K562 (cell line): Measurements from ENCODE around the gene UTP25. TPM values are rescaled to one million over a fixed set of nuclear protein-coding genes. Genes with fewer than 3 reads are reported as not detected.

Experiments
- EHMT2 ChIP-seq: fragments of 450-650 bp; IDR thresholded peaks from 2 replicates; pipeline ENCODE4 v1.6.1; 2018; ENCODE audit warnings: antibody characterized with exemption
- MTA3 ChIP-seq: fragments of 450-650 bp; formaldehyde crosslinking; IDR thresholded peaks from 2 replicates; pipeline ENCODE4 v1.6.1; 2017; ENCODE audit warnings: mild to moderate bottlenecking, borderline replicate concordance
- SMAD1 ChIP-seq: fragments of 150-350 bp; IDR thresholded peaks from 2 replicates; pipeline ENCODE4 v1.6.1; 2014; ENCODE audit warnings: low read length, low read depth; ENCODE audit not compliant: partially characterized antibody
- SPI1 ChIP-seq: IDR thresholded peaks from 2 replicates; pipeline ENCODE4 v1.6.1; 2011; ENCODE audit warnings: low read depth, low read length, control low read depth, borderline replicate concordance
- TAF1 ChIP-seq: IDR thresholded peaks from 2 replicates; pipeline ENCODE4 v1.6.1; 2011; ENCODE audit warnings: mild to moderate bottlenecking, low read length, moderate library complexity; ENCODE audit not compliant: insufficient read depth, control insufficient read depth, severe bottlenecking; ENCODE audit errors: extremely low read depth
- polyA plus RNA-seq, 8 experiments: library from polyadenylated mRNA; depleted of rRNA in 4 of 8; stranded (reverse) in 5 of 8; unstranded in 3 of 8; fragments of >200 nt; fragmentation: Nextera tagmentation in 2 of 8; fragmentation: Illumina TruSeq in 1 of 8; extraction: Ambion mirVana in 2 of 8; extraction: Trizol in 1 of 8; gene quantifications; 2 replicates each; pipeline versions ENCODE4 v1.2.1 to v1.2.3, GENCODE V29; 2011 to 2014; ENCODE audit warnings: inconsistent platforms in 1 of 8, missing spikeins in 1 of 8
- total RNA-seq, 7 experiments: library from RNA; depleted of rRNA in 6 of 7; stranded (reverse); fragments of >200 nt in 6 of 7; fragmentation: Illumina TruSeq in 2 of 7; extraction: Trizol in 2 of 7; gene quantifications; 2 replicates each; pipeline versions ENCODE4 v1.2.1 to v1.2.3, GENCODE V29; 2011 to 2021; ENCODE audit warnings: low replicate concordance in 1 of 7
- TF ChIP-seq, protein P1 (sequence below): fragments of 250-450 bp; sonication (Bioruptor Pico); IDR thresholded peaks from 2 replicates; pipeline ENCODE4 v1.5.0; 2020; ENCODE audit warnings: mild to moderate bottlenecking
- TF ChIP-seq, protein P2 (sequence below): fragments of 250-450 bp; sonication (Bioruptor Pico); IDR thresholded peaks from 2 replicates; pipeline ENCODE4 v1.8.0; 2021; ENCODE audit warnings: moderate library complexity, mild to moderate bottlenecking, inconsistent platforms
- TF ChIP-seq, protein P3 (sequence below): fragments of 450-650 bp; IDR thresholded peaks from 2 replicates; pipeline ENCODE4 v1.6.1; 2016; ENCODE audit warnings: antibody characterized with exemption
- TF ChIP-seq, protein P4 (sequence below): sonication (generic); formaldehyde crosslinking; IDR thresholded peaks from 2 replicates; pipeline ENCODE4 v1.8.0; 2022; ENCODE audit warnings: mild to moderate bottlenecking, missing genetic modification reagents

The UTP25 gene
- total and polyA plus RNA-seq, 9 of the 15 experiments (the other 6 are each of a cell fraction or from before 2014, with no cell fraction given): 5.7 to 17.6 (median 12.0) TPM

DNA sequence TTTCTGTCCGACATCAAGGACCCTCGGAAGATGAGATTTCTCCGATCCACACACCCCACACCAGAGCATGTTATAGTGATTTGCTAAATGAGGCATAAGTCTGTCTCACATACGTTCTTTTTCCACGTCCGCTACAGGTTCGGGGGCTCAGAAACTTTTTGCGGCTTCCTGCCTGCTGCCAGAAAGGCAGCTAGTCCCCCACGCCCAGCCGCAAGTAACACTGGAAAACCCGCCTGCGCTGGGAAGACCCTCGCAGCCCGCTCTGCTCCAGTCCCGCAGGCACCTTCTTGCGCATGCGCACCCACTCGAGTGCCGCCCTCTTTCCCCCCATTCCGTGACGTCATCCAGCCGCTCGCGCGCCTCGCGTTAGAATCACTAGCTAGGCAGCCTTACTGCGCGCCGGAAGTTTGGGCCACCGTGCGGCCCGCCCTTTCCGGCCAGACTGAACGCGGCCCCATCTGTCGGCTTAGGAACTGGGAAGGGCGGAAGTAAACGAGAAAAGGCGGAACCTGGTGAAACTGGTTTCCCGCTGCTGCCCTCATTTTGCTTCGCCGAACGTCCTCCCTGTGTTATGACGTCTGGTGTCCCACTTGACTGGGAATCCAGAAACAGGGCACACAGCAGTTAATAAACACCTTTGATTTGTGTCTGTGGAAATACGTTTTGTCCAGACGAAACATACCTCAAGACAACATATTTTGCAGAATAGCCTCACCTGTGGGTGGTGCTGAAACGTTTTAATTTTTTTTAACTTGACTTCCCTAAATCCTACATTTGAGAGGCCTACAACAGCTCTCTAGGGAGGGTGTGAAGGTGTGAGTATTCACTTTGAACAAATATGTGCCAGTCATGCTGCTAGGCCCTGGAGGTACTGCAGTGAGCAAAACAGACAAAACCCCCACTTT, 43.3 kb upstream of the UTP25 start, which contains the start of gene C1orf74 (continued):
- TF ChIP-seq, protein P1, sequence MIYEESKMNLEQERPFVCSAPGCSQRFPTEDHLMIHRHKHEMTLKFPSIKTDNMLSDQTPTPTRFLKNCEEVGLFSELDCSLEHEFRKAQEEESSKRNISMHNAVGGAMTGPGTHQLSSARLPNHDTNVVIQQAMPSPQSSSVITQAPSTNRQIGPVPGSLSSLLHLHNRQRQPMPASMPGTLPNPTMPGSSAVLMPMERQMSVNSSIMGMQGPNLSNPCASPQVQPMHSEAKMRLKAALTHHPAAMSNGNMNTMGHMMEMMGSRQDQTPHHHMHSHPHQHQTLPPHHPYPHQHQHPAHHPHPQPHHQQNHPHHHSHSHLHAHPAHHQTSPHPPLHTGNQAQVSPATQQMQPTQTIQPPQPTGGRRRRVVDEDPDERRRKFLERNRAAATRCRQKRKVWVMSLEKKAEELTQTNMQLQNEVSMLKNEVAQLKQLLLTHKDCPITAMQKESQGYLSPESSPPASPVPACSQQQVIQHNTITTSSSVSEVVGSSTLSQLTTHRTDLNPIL (CRISPR knock-in tag): no peak
- peak; percentile 85; the same call in 1 of the 2 replicates for TF ChIP-seq MTA3
- TF ChIP-seq EHMT2: peak; percentile 97
- peak; percentile 66 for TF ChIP-seq SMAD1
- TF ChIP-seq, protein P2, sequence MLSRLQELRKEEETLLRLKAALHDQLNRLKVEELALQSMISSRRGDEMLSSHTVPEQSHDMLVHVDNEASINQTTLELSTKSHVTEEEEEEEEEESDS (CRISPR knock-in tag): no peak
- peak; percentile 88 for TF ChIP-seq SPI1
- TF ChIP-seq TAF1: peak; percentile 80
- TF ChIP-seq, protein P3, sequence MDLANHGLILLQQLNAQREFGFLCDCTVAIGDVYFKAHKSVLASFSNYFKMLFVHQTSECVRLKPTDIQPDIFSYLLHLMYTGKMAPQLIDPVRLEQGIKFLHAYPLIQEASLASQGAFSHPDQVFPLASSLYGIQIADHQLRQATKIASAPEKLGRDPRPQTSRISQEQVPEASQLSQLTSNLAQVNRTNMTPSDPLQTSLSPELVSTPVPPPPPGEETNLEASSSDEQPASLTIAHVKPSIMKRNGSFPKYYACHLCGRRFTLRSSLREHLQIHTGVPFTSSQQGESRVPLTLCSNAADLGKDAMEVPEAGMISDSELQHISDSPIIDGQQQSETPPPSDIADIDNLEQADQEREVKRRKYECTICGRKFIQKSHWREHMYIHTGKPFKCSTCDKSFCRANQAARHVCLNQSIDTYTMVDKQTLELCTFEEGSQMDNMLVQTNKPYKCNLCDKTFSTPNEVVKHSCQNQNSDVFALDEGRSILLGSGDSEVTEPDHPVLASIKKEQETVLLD: peak; percentile 99
- TF ChIP-seq, protein P4, sequence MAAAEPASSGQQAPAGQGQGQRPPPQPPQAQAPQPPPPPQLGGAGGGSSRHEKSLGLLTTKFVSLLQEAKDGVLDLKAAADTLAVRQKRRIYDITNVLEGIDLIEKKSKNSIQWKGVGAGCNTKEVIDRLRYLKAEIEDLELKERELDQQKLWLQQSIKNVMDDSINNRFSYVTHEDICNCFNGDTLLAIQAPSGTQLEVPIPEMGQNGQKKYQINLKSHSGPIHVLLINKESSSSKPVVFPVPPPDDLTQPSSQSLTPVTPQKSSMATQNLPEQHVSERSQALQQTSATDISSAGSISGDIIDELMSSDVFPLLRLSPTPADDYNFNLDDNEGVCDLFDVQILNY (CRISPR knock-in tag): 0 out of 2 replicates have a peak, but pooled peaks have one; percentile 66
